Endothelial cell (in vitro differentiated cells): ENCODE measurements around the gene LRRC30. TPM values are rescaled to one million over a fixed set of nuclear protein-coding genes. Genes with fewer than 3 reads are reported as not detected.

Experiments
- DNase-seq: peaks from one replicate; pipeline ENCODE4 v3.0.0; 2021; ENCODE audit warnings: low spot score
- H3K27ac Mint-ChIP-seq: one replicate; pipeline ENCODE4 v1.8.0; 2021; ENCODE audit warnings: mixed read lengths, inconsistent platforms; ENCODE audit not compliant: unreplicated experiment
- H3K27me3 Mint-ChIP-seq: one replicate; pipeline ENCODE4 v1.8.0; 2021; ENCODE audit warnings: mild to moderate bottlenecking, moderate library complexity, mixed read lengths, inconsistent platforms; ENCODE audit not compliant: unreplicated experiment
- H3K36me3 Mint-ChIP-seq: one replicate; pipeline ENCODE4 v1.8.0; 2021; ENCODE audit warnings: mild to moderate bottlenecking, low read depth, mixed read lengths, inconsistent platforms; ENCODE audit not compliant: unreplicated experiment
- H3K4me1 Mint-ChIP-seq: one replicate; pipeline ENCODE4 v1.8.0; 2021; ENCODE audit warnings: mild to moderate bottlenecking, mixed read lengths, inconsistent platforms; ENCODE audit not compliant: unreplicated experiment
- H3K4me3 Mint-ChIP-seq: one replicate; pipeline ENCODE4 v1.8.0; 2021; ENCODE audit warnings: mild to moderate bottlenecking, mixed read lengths, inconsistent platforms; ENCODE audit not compliant: unreplicated experiment
- H3K9me3 Mint-ChIP-seq: one replicate; pipeline ENCODE4 v1.8.0; 2021; ENCODE audit warnings: mixed read lengths, inconsistent platforms; ENCODE audit not compliant: unreplicated experiment
- total RNA-seq: library from RNA; stranded (reverse); fragmentation: NEBNext Ultra II Directional; extraction: Animal tissue kit (Norgen Biotek cat#: 25700); gene quantifications from one replicate; pipeline ENCODE4 v1.2.1, GENCODE V29; 2021; ENCODE audit not compliant: unreplicated experiment
- TF ChIP-seq, protein P1 (sequence below): fragments of 200-600 bp; sonication (generic); IDR thresholded peaks from one replicate; pipeline ENCODE4 v1.5.0; 2021; ENCODE audit warnings: antibody characterized with exemption; ENCODE audit not compliant: unreplicated experiment

Gene LRRC30
- total RNA-seq, 1 donor from 2014 or later = not detected

GRCh38 chr18:7236933-7237332, 6.0 kb downstream of the LRRC30 start:
- DNase-seq = no peak
- TF ChIP-seq, protein P1, sequence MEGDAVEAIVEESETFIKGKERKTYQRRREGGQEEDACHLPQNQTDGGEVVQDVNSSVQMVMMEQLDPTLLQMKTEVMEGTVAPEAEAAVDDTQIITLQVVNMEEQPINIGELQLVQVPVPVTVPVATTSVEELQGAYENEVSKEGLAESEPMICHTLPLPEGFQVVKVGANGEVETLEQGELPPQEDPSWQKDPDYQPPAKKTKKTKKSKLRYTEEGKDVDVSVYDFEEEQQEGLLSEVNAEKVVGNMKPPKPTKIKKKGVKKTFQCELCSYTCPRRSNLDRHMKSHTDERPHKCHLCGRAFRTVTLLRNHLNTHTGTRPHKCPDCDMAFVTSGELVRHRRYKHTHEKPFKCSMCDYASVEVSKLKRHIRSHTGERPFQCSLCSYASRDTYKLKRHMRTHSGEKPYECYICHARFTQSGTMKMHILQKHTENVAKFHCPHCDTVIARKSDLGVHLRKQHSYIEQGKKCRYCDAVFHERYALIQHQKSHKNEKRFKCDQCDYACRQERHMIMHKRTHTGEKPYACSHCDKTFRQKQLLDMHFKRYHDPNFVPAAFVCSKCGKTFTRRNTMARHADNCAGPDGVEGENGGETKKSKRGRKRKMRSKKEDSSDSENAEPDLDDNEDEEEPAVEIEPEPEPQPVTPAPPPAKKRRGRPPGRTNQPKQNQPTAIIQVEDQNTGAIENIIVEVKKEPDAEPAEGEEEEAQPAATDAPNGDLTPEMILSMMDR = no peak
- Mint-ChIP-seq H3K4me1 (peaks cover 3% of the 10 kb centered on the region), H3K36me3 (no peaks in the 10 kb centered on the region), H3K4me3 (no peak overlapping the region), H3K9me3 (no peaks in the 10 kb centered on the region), H3K27ac (no peak overlapping the region), H3K27me3 (peaks cover 2% of the 10 kb centered on the region)

DNA sequence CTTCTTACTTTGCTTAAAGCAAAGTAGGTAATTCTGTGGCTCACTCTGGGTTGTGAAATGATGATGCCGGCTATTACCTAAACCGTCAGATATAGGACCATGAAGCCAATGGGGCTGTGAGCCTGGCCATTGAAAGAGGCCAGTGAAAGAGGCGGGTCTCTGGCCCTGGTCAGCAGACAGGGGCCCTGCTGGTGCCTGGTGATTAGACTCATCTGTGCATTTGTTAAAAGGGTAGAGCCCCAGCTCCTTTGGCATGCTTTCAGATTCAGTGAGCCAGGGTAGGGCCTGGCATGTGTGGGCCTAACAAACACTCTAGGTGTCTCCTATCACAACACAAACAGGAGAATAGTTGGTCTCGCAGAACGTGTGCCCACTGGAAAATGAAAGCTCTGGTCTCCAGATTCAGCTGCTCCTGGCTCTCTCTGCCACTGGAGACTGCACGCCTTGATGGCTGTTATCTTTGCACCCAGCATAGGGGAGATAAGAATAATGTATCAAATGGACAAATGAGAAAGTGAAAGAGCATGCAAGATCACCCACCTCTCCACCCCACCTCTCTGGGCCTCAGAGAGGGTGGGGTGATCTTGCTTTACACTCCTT, 6.9 kb downstream of the LRRC30 start:
- no peaks in the 10 kb centered on the region for H3K27me3 Mint-ChIP-seq
- no peak overlapping the region for H3K27ac Mint-ChIP-seq
- H3K4me1 Mint-ChIP-seq = peaks cover 3% of the 10 kb centered on the region
- TF ChIP-seq, protein P1 = no peak
- no peak for DNase-seq
- H3K4me3 Mint-ChIP-seq = no peak overlapping the region
- H3K9me3 Mint-ChIP-seq = no peaks in the 10 kb centered on the region
- H3K36me3 Mint-ChIP-seq = no peaks in the 10 kb centered on the region

DNA sequence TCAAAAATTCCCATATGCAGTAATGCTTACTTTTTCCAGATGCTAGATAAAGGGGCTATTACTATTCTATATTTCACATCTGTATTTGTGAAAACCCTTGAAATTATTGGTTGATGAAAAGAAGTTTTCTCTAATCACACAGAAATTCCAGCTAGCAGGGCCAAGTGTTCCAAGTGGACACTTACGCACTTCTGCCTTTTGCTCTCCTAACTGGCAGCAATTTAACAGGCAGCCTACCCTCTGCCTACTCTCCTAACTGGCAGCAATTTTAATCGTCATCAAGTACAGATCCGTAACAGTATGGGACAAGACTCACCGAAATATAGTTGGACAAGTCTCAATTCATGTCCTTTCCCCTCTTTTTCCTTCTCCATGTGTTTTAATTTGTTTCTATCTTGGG, 12.0 kb downstream of the LRRC30 start:
- DNase-seq = no peak
- TF ChIP-seq, protein P1 = no peak
- Mint-ChIP-seq H3K4me3 (no peak overlapping the region), H3K4me1 (peaks cover 3% of the 10 kb centered on the region), H3K9me3 (no peaks in the 10 kb centered on the region), H3K36me3 (no peaks in the 10 kb centered on the region), H3K27me3 (no peaks in the 10 kb centered on the region), H3K27ac (no peak overlapping the region)

DNA sequence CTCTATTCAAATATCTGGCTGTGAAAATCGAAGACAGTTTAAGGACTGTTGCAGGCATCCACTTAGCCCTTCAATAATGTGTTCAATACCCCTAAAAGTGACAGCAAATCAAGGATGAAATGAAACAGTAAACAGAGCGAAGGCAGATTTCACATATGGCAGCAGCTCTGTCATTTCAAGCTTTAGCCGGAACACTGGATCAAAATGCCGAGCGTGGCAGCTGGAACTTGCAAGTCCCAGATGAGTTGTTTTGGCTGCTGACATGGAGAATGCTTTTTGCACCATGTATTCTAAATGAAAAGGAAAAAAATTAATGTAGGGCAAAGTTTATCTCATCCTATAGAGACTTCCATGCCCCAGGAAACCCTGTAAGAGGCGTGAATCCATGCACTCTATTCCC, 18.0 kb downstream of the LRRC30 start:
- peaks cover 3% of the 10 kb centered on the region for H3K27me3 Mint-ChIP-seq
- no peak overlapping the region for H3K27ac Mint-ChIP-seq
- TF ChIP-seq, protein P1 = no peak
- no peak overlapping the region for H3K4me3 Mint-ChIP-seq
- peaks cover 2% of the 10 kb centered on the region for H3K4me1 Mint-ChIP-seq
- H3K36me3 Mint-ChIP-seq = no peaks in the 10 kb centered on the region
- no peak for DNase-seq
- H3K9me3 Mint-ChIP-seq = no peaks in the 10 kb centered on the region

DNA sequence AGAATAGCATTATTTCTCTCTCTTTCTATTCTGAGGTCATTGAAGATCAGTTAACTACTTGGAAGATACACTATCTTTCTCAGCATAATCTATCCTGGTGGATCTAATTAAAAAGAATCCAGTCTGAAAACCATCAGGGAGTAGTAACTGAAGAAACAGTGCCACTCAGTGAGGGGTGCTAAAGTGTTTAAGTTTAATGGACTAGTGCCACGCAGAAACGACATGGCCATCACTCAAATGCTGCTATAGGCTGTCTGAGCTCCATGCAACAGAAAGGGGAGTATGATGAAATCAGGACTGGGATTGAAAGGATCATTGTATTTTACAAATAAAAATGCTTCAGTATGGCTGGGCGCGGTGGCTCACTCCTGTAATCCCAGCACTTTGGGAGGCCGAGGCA, 23.3 kb downstream of the LRRC30 start:
- Mint-ChIP-seq H3K4me3 (no peak overlapping the region), H3K36me3 (no peaks in the 10 kb centered on the region), H3K27ac (no peak overlapping the region), H3K9me3 (no peaks in the 10 kb centered on the region), H3K27me3 (no peaks in the 10 kb centered on the region), H3K4me1 (peaks cover 7% of the 10 kb centered on the region)
- TF ChIP-seq, protein P1 = no peak
- no peak for DNase-seq
